Activated gamma-delta T cell treated with anti-CD3 and anti-CD28 coated beads, Interleukin-2, amount 50 U/mL, for 16 hours (primary cell): ENCODE data around the gene CLEC5A.
A peak's percentile ranks its signal among the peaks of the same experiment; 100 is the strongest.
"Not testable (repeated sequence)": the region's sequence is repeated elsewhere in the genome, so short reads cannot be mapped to it uniquely, and the experiment has no call there.

ENCODE experiments used
- DNase-seq: peaks from one replicate; pipeline ENCODE4 v3.0.0-alpha.2; 2020; ENCODE audit warnings: low read depth

Gene CLEC5A

GRCh38 chr7:141946796-141947195, at the start of gene CLEC5A:
TSS of gene CLEC5A (minus strand) at chr7:141946974. CDS start at chr7:141946292, 682 bp downstream.
- no peak for DNase-seq

DNA sequence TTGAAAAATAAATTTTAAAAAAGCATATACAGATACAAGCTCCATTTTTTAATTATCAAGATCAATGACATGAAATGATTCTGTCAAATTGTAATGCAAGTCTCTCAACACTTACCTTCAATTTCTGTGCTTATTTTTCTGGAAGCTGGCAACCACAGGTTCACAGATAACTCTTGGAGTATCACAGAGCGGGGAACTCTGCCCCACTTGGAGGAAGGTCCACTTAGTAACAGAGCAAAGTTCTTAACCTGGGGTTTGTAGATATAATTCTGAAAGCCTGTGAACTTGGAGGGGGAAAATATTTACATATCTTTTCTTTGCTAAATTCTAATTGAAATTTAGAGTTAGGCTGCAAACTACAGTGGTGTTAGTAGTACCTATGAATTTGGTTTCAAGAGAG, 46.6 kb upstream of the CLEC5A start:
- no peak for DNase-seq

GRCh38 chr7:141992688-141993087, 45.9 kb upstream of the CLEC5A start:
- DNase-seq, result no peak

DNA sequence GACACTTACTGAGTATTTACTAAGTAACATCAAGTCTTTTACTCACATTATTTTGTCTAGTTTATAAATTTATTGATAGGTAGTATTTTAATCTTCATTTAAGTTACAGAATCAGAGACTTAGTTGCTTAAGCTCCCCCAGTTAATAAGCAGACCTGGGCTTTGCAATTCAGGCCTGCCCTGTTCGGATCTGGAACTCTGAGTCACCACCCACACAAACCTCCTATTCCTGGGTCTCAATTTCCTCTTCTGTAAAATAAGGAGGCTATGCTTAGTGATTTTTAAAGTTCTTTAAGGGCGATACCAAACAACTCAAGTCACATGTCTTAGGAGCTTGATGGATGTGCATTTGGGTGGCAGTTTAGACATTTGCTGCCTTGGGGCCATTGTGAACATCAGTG, 45.4 kb upstream of the CLEC5A start:
- no peak for DNase-seq

GRCh38 chr7:141991140-141991539, 44.4 kb upstream of the CLEC5A start:
- no peak for DNase-seq

DNA sequence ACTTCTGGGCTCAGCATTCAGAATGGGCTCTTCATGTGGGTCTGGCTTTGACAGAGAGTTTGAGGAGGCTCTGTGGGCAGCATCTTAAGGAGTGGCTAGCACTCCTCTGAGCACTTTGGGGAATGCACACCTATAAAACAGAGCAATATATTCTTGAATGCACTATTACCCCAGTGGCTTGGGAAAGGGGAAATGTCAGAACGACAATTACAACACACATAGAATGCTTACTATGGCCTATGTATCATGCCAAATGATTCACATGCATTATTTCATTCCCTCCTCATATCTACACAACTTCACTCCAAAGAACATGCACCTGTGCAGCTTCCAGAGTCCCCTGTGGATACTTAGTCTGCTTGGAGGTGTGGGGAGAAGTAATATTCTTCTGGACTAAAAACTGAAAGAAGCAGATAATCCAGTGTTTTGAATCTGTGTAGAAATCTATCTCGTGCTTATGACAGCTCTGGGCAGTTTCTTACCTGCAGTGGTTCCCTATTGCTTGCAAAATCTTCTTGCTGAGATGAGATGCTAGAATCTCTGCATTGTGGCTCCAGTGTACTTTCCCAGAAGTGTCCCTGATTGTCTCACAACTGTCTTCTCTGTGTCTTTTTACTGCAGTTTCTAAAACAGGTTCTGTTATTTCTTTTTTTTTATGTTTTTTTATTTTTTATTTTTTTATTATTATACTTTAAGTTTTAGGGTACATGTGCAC, 43.4 kb upstream of the CLEC5A start:
- DNase-seq, result no peak

- DNase-seq, result not testable (repeated sequence)
Observed at GRCh38 chr7:141987803-141988202, 41.0 kb upstream of the CLEC5A start.

DNA sequence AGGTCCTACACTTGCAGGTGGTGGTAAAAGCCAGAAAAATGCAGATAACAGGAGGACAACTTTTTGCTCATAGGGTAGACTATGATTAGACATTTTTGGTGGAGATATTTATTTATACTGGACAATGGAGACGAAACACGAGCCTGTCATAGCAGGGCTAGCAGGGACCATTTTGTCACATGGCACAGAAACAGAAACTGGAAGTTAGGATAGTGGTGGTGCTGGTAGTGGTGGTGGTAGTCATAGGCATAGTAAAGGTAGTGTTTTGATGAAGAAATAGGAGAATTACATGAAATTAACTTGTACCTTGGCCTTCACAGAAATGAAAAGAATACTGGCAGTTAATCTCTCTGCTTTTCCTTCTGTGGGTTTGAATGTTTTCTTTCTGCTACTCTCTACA, 40.1 kb upstream of the CLEC5A start:
- no peak for DNase-seq

GRCh38 chr7:141985926-141986325, 39.2 kb upstream of the CLEC5A start:
- DNase-seq, result not testable (repeated sequence)

GRCh38 chr7:141979568-141979967, 32.8 kb upstream of the CLEC5A start:
- no peak for DNase-seq

GRCh38 chr7:141978351-141978750, 31.6 kb upstream of the CLEC5A start:
- no peak for DNase-seq

- DNase-seq, result no peak
Observed at GRCh38 chr7:141976524-141977245, 29.9 kb upstream of the CLEC5A start.

DNA sequence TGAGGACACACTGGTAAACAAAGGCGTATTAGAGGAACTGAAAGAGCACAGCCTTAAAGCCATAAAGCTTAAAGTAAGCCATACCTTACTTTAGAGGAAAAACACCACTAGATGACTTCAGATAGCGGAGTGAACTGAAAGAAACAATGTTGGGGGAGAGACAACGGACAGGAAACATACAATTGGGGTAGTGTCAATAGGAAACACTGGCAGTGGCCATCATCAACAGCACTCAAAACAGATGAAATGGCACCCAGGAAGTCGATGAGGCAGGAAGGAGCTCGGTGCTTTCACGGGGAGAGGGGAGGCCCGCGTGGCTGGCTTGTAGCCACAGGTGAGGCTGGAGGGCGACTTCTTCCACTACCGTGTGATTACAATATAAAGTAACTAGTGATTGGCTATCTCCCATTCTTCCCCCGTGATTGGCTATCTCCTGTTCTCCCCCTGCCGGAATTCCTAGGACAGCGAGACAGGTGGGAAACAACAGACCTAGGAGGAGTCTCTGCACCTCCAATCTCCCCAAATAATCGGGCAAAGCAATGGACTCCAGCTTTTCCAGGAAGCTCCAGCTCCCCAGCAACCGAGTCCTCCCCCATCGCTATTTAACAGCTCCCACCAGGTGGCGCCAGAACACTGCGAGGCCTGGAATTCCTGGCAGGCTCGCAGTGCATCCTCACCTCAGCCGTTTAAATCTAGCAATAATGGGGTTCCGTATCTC, 29.2 kb upstream of the CLEC5A start:
- peak; percentile 21 for DNase-seq

DNA sequence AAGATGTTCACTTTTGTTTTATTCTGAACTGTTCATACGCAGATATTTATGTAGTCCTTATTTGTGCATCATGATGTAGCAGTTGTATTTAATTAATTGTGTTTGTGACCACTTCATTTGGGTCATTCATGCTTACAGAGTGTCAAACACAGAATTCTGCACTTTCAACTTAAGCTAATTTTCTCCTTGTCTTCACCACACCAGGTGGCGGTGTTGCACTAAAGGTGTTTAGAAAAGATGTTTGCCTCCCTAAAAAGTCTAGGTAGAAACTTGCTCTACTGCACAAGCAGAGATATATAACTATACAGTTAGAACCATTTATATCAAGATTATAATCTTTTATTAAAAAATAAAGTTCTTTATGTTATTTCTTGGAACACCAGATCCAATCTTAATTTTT, 28.1 kb upstream of the CLEC5A start:
- DNase-seq, result no peak

DNA sequence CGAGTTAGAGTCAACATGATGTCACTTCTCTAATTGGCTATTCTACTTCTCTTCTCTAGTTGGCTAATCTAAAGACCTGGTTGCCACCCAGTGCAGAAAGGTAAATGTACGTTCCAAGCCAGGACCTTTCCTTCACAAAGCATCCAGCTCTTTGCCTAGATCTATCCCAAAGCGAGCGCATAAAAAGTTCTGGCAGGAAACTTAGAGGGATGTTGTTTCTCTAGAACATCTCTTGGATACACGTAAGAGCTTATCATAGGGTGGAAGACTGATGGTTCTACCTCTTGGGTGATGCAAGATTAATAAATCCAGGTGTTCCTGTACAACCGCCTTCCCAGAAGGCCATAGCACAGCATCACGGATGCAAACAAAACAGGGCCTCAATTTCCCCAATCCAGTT, 26.9 kb upstream of the CLEC5A start, which contains the start of gene TAS2R38:
TSS of gene TAS2R38 (minus strand) at position 101 of the 400 bp plus-strand sequence. CDS start at position 17, 84 bp downstream.
- DNase-seq, result no peak

GRCh38 chr7:141960687-141961422, 14.1 kb upstream of the CLEC5A start:
- no peak for DNase-seq

DNA sequence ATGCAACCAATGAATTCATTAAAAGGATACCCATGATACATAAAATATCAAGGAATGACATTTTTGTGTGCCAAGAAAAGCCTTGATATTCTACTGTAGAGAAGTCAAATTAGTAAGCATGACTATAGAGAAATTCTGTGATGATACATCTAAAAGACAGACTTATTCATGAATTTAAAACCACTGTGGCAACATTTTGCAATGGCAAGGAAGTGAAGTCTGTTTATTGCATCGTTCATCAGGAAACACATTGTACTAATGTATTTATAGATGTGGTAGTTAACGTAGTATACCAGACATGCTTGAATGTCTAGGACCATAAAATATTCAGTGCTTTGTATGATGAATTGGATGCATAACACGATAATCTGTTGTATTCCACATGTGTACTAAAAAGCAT, 9.3 kb upstream of the CLEC5A start:
- DNase-seq, result no peak

DNA sequence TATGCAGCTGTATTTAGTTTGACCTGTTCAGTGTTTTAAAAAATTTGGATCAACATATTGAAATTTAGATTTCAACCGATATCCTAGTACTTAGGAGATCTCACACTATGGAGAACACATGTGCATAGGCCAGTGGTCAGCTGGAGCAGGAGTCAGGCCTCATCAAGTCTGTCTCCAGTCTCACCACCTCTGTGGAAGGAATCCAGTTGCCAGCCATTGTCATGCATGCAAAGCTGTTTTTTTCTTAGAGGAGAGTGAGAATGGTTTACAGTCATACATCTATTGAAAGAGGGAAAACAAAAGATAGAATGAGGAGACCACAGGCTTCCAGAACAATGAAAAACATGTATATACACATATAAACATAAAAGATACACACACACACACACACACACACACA, 7.6 kb upstream of the CLEC5A start:
- no peak for DNase-seq

DNA sequence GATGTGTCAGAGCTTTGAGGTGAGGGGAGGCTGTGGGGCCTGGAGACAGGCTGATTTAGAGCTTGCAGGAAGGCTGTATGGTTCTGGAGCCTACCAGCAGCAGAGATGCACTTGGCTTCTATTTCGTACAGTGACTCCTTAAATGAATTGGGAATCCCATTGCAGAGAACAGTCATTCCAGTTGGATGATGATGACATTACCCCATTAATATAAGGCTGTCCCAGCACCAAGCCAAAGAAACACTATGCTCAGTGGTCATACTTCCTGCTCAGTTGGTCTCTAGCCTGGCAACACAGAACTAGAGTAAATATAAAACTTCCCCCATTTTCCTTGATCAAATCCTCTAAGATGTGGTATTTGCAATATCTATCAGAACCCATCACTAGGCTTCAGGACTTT, 5.7 kb upstream of the CLEC5A start:
- DNase-seq, result no peak

GRCh38 chr7:141950806-141951205, 4.0 kb upstream of the CLEC5A start:
- no peak for DNase-seq

DNA sequence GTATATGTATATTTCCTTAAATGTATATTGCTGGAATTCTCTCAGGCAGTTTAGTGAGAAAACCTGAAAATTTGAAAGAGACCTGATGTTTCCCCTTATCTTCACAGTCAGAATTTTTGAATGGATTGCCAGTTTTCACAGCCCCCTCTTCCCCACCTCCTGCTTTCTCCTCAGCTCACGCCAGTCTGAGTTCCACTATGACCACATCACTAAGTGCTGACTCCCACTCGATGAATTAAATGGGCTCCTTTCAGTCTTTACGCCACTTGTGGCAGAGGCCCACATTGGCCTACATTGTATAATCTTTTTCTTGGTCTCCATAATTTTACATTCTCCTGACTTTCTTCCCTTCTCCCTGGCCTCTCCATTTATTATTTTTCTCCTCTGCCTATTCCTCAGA, 3.1 kb upstream of the CLEC5A start:
- DNase-seq, result no peak

DNA sequence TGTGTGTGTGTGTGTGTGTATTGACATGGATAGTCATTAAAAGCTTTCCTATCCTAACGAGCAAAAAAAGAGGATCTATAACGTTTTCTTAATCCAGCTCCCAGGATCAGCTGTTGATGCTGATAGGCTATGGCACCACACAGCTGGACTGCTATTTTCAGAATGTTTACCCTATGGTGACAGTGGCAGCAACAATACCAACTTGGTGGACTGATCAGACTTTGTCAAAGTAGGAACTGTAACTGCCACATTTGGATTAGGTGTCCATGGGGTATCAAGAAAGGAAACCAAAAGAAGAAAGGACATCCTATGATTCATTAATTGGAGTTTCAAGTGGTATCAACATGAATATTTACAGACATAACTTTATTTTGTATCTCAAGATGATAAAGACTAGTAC, 2.7 kb upstream of the CLEC5A start:
- no peak for DNase-seq
